ENCODE results near the gene PRRG2.

The PRRG2 gene

DNA sequence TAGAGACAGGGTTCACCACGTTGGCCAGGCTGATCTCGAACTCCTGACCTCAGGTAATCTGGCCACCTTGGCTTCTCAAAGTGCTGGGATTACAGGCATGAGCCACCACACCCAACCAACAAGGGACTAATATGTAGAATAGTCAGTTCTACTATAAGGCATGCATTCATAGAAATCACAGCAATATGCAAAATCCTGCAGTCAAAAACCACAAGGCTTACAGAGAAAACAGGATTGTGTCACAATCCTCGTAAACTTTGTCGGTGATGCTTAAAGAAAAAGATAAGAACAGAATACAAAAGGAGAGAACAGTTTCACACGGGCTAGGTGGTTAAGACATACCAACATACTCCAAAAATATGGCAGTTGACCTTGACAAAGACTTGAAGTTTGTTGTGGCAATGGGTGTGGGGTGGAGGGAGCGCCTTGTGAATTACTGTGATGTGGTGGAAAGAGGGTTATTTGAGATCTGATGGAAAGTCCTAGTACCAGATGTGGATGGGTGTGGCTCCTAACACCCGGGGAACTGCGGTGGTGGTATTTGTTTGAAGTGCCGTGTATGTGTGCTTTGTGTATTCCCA is 13.2 kb upstream of the PRRG2 start:
- no peak for TF ChIP-seq ZFX (IDR thresholded peaks at IDR 0.05)
- TF ChIP-seq CTCF (conservative IDR thresholded peaks at IDR 0.05): no peak
- no peak overlapping the region for H3K27ac ChIP-seq

- TF ChIP-seq ZFX (IDR thresholded peaks at IDR 0.05) (no peak), CTCF (conservative IDR thresholded peaks at IDR 0.05) (peak; percentile 99)
Observed at GRCh38 chr19:49570138-49570856, 10.8 kb upstream of the PRRG2 start.

DNA sequence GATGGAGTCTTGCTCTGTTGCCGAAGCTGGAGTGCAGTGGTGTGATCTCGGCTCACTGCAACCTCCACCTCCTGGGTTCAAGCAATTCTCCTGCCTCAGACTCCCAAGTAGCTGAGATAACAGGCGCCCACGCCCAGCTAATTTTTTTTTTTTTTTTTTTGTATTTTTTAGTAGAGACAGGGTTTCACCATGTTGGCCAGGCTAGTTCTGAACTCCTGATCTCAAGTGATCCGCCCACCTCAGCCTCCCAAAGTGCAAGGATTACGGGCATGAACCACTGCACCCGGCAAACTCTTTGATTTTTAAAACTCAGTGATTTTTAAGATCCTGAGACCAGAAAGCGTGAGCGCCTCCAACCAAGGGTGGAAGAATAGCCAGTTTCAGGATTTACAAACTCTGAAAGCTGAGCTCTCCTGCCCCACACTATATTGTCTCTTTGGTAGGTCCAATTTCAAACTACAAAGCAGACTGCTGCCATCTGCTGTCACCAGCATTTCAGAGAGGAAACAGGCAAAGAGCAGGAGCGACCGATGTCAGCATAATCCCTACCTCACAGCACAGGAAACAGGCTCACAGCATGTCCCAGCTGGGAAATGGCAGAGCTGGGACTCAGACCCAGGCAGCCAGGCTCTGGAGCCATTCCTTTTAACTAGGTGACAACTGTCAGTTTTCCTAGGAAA is 10.0 kb upstream of the PRRG2 start:
- TF ChIP-seq CTCF (conservative IDR thresholded peaks at IDR 0.05) (no peak), ZFX (IDR thresholded peaks at IDR 0.05) (no peak)
- H3K27ac ChIP-seq: no peak overlapping the region

More at GRCh38 chr19:49570138-49570856, 10.8 kb upstream of the PRRG2 start:
- H3K27ac ChIP-seq: no peak overlapping the region

DNA sequence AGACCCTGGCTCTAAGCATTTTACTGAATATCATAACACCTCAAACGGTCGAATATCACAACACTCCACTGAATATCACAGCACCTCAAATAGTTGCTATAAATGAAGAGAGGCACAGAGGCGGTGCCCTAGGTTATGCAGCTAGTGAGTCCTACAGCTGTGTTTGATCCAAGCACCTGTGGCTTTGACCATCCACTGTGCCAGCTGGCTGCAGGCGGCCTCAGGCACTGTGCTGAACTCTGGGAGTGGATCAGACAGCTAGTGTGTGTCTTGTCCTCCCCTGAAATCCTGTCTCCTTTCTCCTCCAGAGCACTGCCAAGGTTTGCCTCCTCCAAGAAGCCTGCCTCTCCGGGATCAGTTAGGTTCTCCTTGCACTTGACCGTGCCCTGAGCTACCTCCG is 8.1 kb upstream of the PRRG2 start:
- no peak overlapping the region for H3K27ac ChIP-seq

DNA sequence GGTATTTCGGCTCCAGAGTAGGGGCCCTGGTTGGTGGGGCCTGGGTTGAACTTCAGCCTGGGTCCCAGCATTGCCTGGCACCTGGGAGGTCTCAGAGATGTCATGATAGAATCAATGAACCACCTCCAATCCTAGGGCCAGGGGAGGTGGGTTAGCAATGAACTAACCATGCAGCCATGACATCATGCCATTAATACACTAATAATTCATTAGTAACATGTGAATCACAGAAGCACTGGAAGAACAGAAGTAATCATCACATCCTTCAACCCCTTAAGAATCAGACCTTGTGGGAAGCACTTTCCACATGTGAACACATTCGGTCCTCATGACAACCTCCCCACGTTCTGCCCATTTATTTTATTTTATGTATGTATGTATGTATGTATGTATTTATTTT is 7.7 kb upstream of the PRRG2 start:
- H3K27ac ChIP-seq: no peak overlapping the region

More for the DNA sequence above, 8.1 kb upstream of the PRRG2 start:
- TF ChIP-seq ZFX (IDR thresholded peaks at IDR 0.05) (no peak), CTCF (conservative IDR thresholded peaks at IDR 0.05) (no peak)

DNA sequence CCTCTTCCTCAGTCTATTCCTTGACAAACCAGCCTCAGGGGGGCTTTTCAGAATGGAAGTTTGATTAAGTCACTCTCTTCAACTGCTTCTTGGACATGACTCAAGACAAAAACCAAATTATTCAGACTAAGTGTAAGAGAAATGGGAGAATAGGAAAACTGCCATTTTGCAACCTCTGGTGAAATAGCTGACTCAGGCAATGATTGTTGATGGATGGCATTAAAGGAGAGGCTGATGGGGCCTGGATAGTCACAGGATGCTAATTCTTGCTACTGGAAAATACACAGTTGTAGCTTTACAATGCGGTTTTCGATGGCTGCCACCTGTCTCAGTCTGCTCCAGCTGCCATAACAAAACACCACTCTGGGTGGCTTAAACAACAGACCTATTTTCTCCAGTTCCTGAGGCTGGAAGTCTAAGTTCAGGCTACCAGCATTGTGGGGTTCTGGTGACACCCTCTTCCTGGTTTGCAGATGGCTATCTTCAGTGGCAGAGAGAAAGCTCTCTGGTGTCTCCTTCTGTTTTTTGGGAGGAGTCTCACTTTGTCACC is 6.8 kb upstream of the PRRG2 start:
- H3K27ac ChIP-seq: no peak overlapping the region

More for the DNA sequence above, 7.7 kb upstream of the PRRG2 start:
- TF ChIP-seq ZFX (IDR thresholded peaks at IDR 0.05) (no peak), CTCF (conservative IDR thresholded peaks at IDR 0.05) (no peak)

More for the DNA sequence above, 6.8 kb upstream of the PRRG2 start:
- TF ChIP-seq CTCF (conservative IDR thresholded peaks at IDR 0.05) (no peak), ZFX (IDR thresholded peaks at IDR 0.05) (no peak)
